ENCODE data around the gene MVK.

MVK gene

DNA sequence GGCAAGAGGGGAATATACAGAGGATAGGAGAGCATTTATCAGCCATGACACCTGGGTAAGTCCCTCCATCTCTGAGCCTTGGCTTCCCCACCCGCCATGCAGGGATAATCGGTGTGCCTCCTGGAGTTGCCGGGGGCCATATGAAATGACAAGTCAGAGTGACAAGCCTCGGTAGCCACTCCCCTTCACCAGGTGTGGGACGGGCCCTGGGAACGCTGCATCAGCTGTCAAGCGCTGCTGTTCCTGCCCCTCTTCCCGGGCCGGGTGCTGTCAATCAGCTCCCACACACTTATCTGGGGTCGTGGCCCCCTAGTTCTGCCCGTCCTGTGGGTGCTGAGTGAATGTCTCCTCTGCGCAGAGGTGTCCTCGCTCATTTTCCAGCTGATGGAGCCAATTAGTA lies 57.2 kb downstream of the MVK start:
- TF ChIP-seq, protein P1, sequence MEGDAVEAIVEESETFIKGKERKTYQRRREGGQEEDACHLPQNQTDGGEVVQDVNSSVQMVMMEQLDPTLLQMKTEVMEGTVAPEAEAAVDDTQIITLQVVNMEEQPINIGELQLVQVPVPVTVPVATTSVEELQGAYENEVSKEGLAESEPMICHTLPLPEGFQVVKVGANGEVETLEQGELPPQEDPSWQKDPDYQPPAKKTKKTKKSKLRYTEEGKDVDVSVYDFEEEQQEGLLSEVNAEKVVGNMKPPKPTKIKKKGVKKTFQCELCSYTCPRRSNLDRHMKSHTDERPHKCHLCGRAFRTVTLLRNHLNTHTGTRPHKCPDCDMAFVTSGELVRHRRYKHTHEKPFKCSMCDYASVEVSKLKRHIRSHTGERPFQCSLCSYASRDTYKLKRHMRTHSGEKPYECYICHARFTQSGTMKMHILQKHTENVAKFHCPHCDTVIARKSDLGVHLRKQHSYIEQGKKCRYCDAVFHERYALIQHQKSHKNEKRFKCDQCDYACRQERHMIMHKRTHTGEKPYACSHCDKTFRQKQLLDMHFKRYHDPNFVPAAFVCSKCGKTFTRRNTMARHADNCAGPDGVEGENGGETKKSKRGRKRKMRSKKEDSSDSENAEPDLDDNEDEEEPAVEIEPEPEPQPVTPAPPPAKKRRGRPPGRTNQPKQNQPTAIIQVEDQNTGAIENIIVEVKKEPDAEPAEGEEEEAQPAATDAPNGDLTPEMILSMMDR (IDR thresholded peaks at IDR 0.05) = no peak

DNA sequence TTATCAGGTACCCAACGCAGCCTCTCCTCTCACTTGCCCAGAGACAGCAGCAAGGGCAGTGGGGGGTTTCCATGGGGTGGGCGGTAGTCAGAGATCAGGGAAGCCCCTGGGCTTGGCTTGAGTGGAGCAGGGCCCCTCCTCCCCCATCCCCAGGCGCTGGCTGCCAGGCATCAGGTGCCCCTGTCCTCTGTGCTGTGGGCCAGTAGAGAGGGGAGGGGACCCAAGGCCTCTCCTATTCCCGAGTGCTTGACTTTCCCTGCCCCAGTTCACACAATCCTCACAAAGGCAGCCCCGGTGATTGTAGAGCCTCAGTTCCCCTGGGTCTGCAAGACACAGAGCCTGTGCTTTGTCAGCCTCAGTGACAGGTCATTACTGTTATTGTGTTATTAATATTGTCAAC lies 57.7 kb downstream of the MVK start:
- TF ChIP-seq, protein P1 (IDR thresholded peaks at IDR 0.05) = no peak

- TF ChIP-seq, protein P1 (IDR thresholded peaks at IDR 0.05) = no peak
Observed at GRCh38 chr12:109631751-109632150, 58.2 kb downstream of the MVK start.

DNA sequence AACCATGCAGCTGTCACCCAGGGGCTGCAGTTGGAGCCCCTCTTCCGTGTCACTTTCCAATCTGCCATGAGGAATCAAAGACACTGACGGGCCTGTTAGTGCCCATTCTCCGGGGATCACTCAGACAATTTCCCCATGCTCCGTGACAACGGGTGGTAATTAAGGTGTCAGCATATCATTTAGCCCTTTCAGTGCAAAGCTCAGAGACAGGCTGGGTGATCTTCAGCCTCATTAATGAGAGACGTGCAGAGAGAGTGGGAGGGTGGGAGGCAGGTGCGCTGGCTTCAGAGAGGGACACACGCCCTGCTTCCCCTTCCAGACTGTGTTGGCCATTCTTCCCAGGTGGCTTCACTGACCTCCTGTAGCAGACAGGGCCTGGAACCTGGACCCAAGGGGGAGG lies 58.7 kb downstream of the MVK start:
- TF ChIP-seq, protein P1 (IDR thresholded peaks at IDR 0.05) = no peak

GRCh38 chr12:109635717-109636116 lies 62.1 kb downstream of the MVK start:
- TF ChIP-seq, protein P1 (IDR thresholded peaks at IDR 0.05) = no peak

DNA sequence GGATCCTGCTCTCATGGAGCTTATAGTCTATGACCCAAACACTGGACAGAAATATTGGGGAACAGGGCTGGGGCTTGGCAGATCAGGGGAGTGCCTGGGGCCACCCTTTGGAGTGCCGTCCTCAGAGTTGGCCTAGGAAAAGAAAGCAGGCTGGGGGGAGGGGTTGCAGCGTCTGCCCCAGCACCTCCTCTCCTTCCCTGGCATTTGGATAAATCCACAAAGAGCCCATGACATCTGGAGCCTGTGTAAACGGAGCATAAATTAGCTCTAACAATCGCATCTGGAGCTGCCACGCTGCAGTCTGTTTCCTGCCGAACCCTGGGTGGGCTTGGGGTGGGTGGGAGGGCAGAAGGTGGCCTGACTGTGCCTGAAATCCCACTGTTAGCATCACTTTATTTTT lies 63.8 kb downstream of the MVK start:
- TF ChIP-seq, protein P1 (IDR thresholded peaks at IDR 0.05) = no peak

- TF ChIP-seq, protein P1 (IDR thresholded peaks at IDR 0.05) = no peak
Observed at GRCh38 chr12:109637996-109638395, 64.4 kb downstream of the MVK start.

DNA sequence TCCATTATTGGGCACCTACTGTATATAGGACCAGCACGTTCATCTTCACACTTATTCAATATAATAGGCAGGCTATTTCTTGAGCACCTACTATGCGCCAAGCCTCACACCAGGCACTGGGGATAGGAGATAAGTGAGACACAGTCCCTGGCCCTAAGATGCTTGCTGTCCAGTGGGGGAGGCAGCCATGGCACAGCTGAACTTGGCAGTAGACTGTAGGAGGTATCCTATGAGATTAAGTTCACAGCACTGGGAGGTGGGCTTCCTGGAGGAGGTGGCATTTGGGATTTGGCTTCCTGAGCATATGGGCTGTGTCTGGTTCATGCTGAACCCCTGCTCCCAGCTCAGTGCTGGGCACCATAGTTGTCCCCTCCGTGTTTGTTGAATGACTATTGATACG lies 65.1 kb downstream of the MVK start:
- TF ChIP-seq, protein P1 (IDR thresholded peaks at IDR 0.05) = no peak

All from LNCAP (cell line).